A549 (cell line): Measurements from ENCODE around the gene CNKSR2.

Source experiments
- ATOH8 ChIP-seq: fragments of 250-450 bp; sonication (Bioruptor Pico); IDR thresholded peaks from 2 replicates; pipeline ENCODE4 v1.5.0; 2020; ENCODE audit warnings: low read depth, mild to moderate bottlenecking, moderate library complexity
- CTCF ChIP-seq: fragments of >200 bp; sonication (Bioruptor Twin); formaldehyde crosslinking; IDR thresholded peaks from 3 replicates; pipeline ENCODE4 v1.5.1; 2016
- FOXS1 ChIP-seq: fragments of 250-450 bp; sonication (Bioruptor Pico); IDR thresholded peaks from 2 replicates; pipeline ENCODE4 v1.5.0; 2020; ENCODE audit warnings: mild to moderate bottlenecking, moderate library complexity
- HMGXB4 ChIP-seq: fragments of 250-450 bp; sonication (Bioruptor Pico); IDR thresholded peaks from 2 replicates; pipeline ENCODE4 v1.5.0; 2021; ENCODE audit warnings: mild to moderate bottlenecking, moderate library complexity, borderline replicate concordance
- JUN ChIP-seq, 2 experiments: fragments of >200 bp; sonication (Bioruptor Twin); formaldehyde crosslinking; IDR thresholded peaks; 2 replicates in 1 of 2; 3 replicates in 1 of 2; pipeline ENCODE4 v1.6.1; 2016 to 2017
- NR3C1 ChIP-seq: fragments of >200 bp; sonication (Bioruptor Twin); formaldehyde crosslinking; IDR thresholded peaks from 3 replicates; pipeline ENCODE4 v1.6.1; 2017
- POLR2A ChIP-seq: IDR thresholded peaks from 2 replicates; pipeline ENCODE4 v1.6.1; 2012; ENCODE audit warnings: mild to moderate bottlenecking, low read length
- RAD21 ChIP-seq, 2 experiments: fragments of >200 bp in 1 of 2; sonication (Bioruptor Twin) in 1 of 2; formaldehyde crosslinking in 1 of 2; IDR thresholded peaks in 1 of 2; conservative IDR thresholded peaks in 1 of 2; 2 replicates in 1 of 2; 3 replicates in 1 of 2; pipeline ENCODE4 v1.6.1; 2012 to 2018; ENCODE audit warnings: inconsistent platforms in 1 of 2
- REST ChIP-seq: fragments of 200-600 bp; sonication (generic); IDR thresholded peaks from 2 replicates; pipeline ENCODE4 v1.6.1; 2016; ENCODE audit warnings: antibody characterized with exemption, mild to moderate bottlenecking, moderate library complexity
- RFX5 ChIP-seq: fragments of 450-650 bp; IDR thresholded peaks from 2 replicates; pipeline ENCODE4 v1.7.1; 2014; ENCODE audit warnings: antibody characterized with exemption, mild to moderate bottlenecking, moderate library complexity
- RNF2 ChIP-seq: fragments of 200-600 bp; sonication (generic); IDR thresholded peaks from 2 replicates; pipeline ENCODE4 v1.6.1; 2016; ENCODE audit warnings: low read depth, mild to moderate bottlenecking, antibody characterized with exemption, moderate library complexity, borderline replicate concordance
- USF2 ChIP-seq: fragments of 450-650 bp; IDR thresholded peaks from 2 replicates; pipeline ENCODE4 v1.6.1; 2014; ENCODE audit warnings: antibody characterized with exemption

GRCh38 chrX:21639775-21640174 lies 265.6 kb downstream of the CNKSR2 start:
- TF ChIP-seq CTCF, result no peak
- no peak for TF ChIP-seq POLR2A
- TF ChIP-seq ATOH8 (CRISPR knock-in tag), result no peak
- TF ChIP-seq FOXS1 (CRISPR knock-in tag), result no peak
- TF ChIP-seq RAD21 (conservative IDR thresholded peaks at IDR 0.05 in 1 of 2, IDR thresholded peaks at IDR 0.05 in 1 of 2), result no peak
- TF ChIP-seq USF2, result no peak
- no peak for TF ChIP-seq RFX5
- no peak for TF ChIP-seq JUN (IDR thresholded peaks at IDR 0.05)
- no peak for TF ChIP-seq HMGXB4 (CRISPR knock-in tag)
- no peak for TF ChIP-seq RNF2
- no peak for TF ChIP-seq REST
- no peak for TF ChIP-seq NR3C1
